GM04503 (cell line): ENCODE measurements around the gene R3HCC1L.
"Not testable (repeated sequence)": the region's sequence is repeated elsewhere in the genome, so short reads cannot be mapped to it uniquely, and the experiment has no call there.

Experiments
- DNase-seq: peaks from one replicate; pipeline ENCODE4 v3.0.0-alpha.2; 2012; ENCODE audit warnings: low read depth

The R3HCC1L gene

GRCh38 chr10:98172495-98172894 lies 38.0 kb downstream of the R3HCC1L start:
- DNase-seq: no peak

GRCh38 chr10:98173260-98173659 lies 38.8 kb downstream of the R3HCC1L start:
- DNase-seq: no peak

GRCh38 chr10:98182351-98182915 lies 48.0 kb downstream of the R3HCC1L start:
- not testable (repeated sequence) for DNase-seq

GRCh38 chr10:98186681-98187080 lies 52.2 kb downstream of the R3HCC1L start:
- DNase-seq: no peak

GRCh38 chr10:98190773-98191172 lies 56.3 kb downstream of the R3HCC1L start:
- not testable (repeated sequence) for DNase-seq

GRCh38 chr10:98193037-98193436 lies 58.6 kb downstream of the R3HCC1L start:
- no peak for DNase-seq

- no peak for DNase-seq
Observed at GRCh38 chr10:98194633-98195032, 60.2 kb downstream of the R3HCC1L start.

GRCh38 chr10:98195120-98195519 lies 60.7 kb downstream of the R3HCC1L start:
- DNase-seq: no peak

- no peak for DNase-seq
Observed at GRCh38 chr10:98196985-98197384, 62.5 kb downstream of the R3HCC1L start.

- DNase-seq: no peak
Observed at GRCh38 chr10:98201760-98202159, 67.3 kb downstream of the R3HCC1L start.

GRCh38 chr10:98202378-98202777 lies 67.9 kb downstream of the R3HCC1L start:
- DNase-seq: no peak

GRCh38 chr10:98205351-98205750 lies 70.9 kb downstream of the R3HCC1L start:
- DNase-seq: no peak

- no peak for DNase-seq
Observed at GRCh38 chr10:98208925-98209324, 74.5 kb downstream of the R3HCC1L start.

GRCh38 chr10:98209441-98209840 lies 75.0 kb downstream of the R3HCC1L start:
- DNase-seq: no peak

- DNase-seq: no peak
Observed at GRCh38 chr10:98212196-98212595, 77.7 kb downstream of the R3HCC1L start.

- no peak for DNase-seq
Observed at GRCh38 chr10:98213740-98214139, 79.3 kb downstream of the R3HCC1L start.

- DNase-seq: no peak
Observed at GRCh38 chr10:98215373-98215772, 80.9 kb downstream of the R3HCC1L start.

GRCh38 chr10:98217801-98218200 lies 83.3 kb downstream of the R3HCC1L start:
- no peak for DNase-seq

- DNase-seq: no peak
Observed at GRCh38 chr10:98223874-98224273, 89.4 kb downstream of the R3HCC1L start.

GRCh38 chr10:98224509-98224908 lies 90.1 kb downstream of the R3HCC1L start:
- peak; percentile 22 for DNase-seq

- no peak for DNase-seq
Observed at GRCh38 chr10:98224996-98225395, 90.5 kb downstream of the R3HCC1L start.

GRCh38 chr10:98226508-98227144 lies 92.2 kb downstream of the R3HCC1L start:
- no peak for DNase-seq

- not testable (repeated sequence) for DNase-seq
Observed at GRCh38 chr10:98227713-98228112, 93.3 kb downstream of the R3HCC1L start.

GRCh38 chr10:98228266-98228665 lies 93.8 kb downstream of the R3HCC1L start:
- DNase-seq: not testable (repeated sequence)
